Type B pancreatic cell (in vitro differentiated cells): Measurements from ENCODE around the gene FN3KRP. TPM values are rescaled to one million over a fixed set of nuclear protein-coding genes. Genes with fewer than 3 reads are reported as not detected.
A peak's percentile ranks its signal among the peaks of the same experiment; 100 is the strongest.

Experiments
- DNase-seq: peaks from one replicate; pipeline ENCODE4 v3.0.0; 2021; ENCODE audit warnings: mixed read lengths; ENCODE audit not compliant: unreplicated experiment; ENCODE audit errors: extremely low spot score
- H3K27ac Mint-ChIP-seq: 2 replicates; pipeline ENCODE4 v1.8.0; 2021; ENCODE audit warnings: mild to moderate bottlenecking, mixed read lengths
- H3K27me3 Mint-ChIP-seq: 2 replicates; pipeline ENCODE4 v1.8.0; 2021; ENCODE audit warnings: mixed read lengths
- H3K36me3 Mint-ChIP-seq: 2 replicates; pipeline ENCODE4 v1.8.0; 2021; ENCODE audit warnings: mixed read lengths
- H3K4me1 Mint-ChIP-seq: one replicate; pipeline ENCODE4 v1.8.0; 2021; ENCODE audit warnings: mixed read lengths; ENCODE audit not compliant: unreplicated experiment
- H3K4me3 Mint-ChIP-seq: 2 replicates; pipeline ENCODE4 v1.8.0; 2021; ENCODE audit warnings: mild to moderate bottlenecking, mixed read lengths
- H3K9me3 Mint-ChIP-seq: 2 replicates; pipeline ENCODE4 v1.8.0; 2021; ENCODE audit warnings: mixed read lengths
- total RNA-seq: library from RNA; stranded (reverse); gene quantifications from 2 replicates; pipeline ENCODE4 v1.2.1, GENCODE V29; 2021; ENCODE audit warnings: low replicate concordance
- TF ChIP-seq, protein P1 (sequence below): fragments of 200-600 bp; sonication (generic); conservative IDR thresholded peaks from 2 replicates; pipeline ENCODE4 v1.5.0; 2021; ENCODE audit warnings: antibody characterized with exemption, mild to moderate bottlenecking

The FN3KRP gene
- total RNA-seq, 1 donor from 2014 or later: 36.5 TPM

DNA sequence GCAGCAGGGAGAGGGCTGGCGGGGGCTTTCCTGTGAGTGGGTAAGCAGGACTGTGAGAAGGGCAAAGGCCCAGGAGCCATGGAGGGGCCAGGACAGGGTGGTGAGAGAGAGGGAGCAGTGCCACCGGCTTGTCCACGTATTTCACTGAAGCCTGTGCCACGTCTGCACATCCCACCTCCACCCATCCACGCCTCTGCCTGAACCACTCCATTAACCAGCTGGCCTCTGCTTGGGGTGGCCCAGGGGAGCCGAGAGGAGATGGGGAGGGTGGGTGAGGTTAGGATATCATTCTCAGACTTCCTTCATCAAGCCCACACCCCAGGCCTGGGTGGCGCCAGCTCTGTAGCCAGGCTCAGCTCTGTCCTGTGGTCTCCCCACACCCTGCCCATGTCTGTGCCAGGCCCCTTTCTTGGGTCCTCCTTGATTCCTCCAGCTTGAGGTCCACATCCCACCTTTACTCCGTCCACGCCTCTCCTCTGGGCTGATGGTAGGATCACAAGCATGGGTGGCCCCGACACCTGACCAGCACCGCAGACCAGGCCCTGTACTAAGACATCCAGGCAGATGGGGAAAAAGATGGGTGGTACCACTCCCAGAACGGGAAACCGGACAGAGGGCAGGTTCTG lies 15.7 kb downstream of the FN3KRP start:
- TF ChIP-seq, protein P1, sequence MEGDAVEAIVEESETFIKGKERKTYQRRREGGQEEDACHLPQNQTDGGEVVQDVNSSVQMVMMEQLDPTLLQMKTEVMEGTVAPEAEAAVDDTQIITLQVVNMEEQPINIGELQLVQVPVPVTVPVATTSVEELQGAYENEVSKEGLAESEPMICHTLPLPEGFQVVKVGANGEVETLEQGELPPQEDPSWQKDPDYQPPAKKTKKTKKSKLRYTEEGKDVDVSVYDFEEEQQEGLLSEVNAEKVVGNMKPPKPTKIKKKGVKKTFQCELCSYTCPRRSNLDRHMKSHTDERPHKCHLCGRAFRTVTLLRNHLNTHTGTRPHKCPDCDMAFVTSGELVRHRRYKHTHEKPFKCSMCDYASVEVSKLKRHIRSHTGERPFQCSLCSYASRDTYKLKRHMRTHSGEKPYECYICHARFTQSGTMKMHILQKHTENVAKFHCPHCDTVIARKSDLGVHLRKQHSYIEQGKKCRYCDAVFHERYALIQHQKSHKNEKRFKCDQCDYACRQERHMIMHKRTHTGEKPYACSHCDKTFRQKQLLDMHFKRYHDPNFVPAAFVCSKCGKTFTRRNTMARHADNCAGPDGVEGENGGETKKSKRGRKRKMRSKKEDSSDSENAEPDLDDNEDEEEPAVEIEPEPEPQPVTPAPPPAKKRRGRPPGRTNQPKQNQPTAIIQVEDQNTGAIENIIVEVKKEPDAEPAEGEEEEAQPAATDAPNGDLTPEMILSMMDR: no peak
- Mint-ChIP-seq H3K27me3 (no peaks in the 10 kb centered on the region), H3K9me3 (no peaks in the 10 kb centered on the region), H3K36me3 (peaks cover 15% of the 10 kb centered on the region), H3K4me3 (no peak overlapping the region), H3K4me1 (no peaks in the 10 kb centered on the region), H3K27ac (no peak overlapping the region)
- no peak for DNase-seq

DNA sequence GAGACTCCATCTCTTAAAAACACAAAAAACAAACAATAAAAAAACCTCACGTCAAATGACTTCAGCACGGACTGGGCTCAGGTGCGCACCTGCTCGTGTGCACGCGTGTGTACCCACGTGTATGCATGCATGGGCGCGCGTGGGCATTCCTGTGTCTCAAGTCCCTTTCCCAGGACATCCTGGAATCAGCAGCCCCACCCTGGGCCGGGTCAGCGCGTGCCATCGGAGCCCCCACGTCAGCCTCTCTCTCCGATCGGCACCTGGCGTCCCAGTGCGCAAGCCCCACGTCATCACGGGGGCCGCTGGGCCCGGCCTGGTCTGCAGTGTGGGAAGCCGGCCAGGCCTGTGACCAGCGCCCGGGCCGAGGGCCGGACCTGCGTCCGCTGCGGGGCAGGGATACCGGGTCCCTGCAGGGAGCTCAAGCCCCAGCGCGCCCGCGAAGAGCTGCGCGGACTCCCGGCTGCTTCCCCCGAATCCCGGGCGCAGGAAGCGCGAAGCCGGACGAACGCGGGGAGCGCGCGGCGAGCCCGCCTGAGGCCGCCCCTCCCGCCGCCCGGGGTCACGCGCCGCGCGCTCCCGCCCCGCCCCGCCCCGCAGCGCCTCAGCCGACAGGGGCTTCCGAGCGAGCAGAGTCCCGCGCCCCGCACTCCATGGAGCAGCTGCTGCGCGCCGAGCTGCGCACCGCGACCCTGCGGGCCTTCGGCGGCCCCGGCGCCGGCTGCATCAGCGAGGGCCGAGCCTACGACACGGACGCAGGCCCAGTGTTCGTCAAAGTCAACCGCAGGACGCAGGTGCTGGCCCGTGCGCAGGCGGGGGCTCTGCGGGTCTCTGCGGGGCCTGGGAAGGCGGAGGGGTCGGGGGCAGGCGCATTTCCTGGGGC lies 18.7 kb downstream of the FN3KRP start, which contains the start of gene FN3K:
TSS of gene FN3K (plus strand) at position 629 of the 880 bp plus-strand sequence. CDS start at position 651, 22 bp downstream.
- H3K36me3 Mint-ChIP-seq: peaks cover 18% of the 10 kb centered on the region
- TF ChIP-seq, protein P1: no peak
- no peaks in the 10 kb centered on the region for H3K9me3 Mint-ChIP-seq
- no peak for DNase-seq
- no peaks in the 10 kb centered on the region for H3K4me1 Mint-ChIP-seq
- H3K27me3 Mint-ChIP-seq: no peaks in the 10 kb centered on the region
- peak within 1 kb of the TSS; percentile 48 for H3K27ac Mint-ChIP-seq
- peak within 1 kb of the TSS; percentile 84 for H3K4me3 Mint-ChIP-seq

DNA sequence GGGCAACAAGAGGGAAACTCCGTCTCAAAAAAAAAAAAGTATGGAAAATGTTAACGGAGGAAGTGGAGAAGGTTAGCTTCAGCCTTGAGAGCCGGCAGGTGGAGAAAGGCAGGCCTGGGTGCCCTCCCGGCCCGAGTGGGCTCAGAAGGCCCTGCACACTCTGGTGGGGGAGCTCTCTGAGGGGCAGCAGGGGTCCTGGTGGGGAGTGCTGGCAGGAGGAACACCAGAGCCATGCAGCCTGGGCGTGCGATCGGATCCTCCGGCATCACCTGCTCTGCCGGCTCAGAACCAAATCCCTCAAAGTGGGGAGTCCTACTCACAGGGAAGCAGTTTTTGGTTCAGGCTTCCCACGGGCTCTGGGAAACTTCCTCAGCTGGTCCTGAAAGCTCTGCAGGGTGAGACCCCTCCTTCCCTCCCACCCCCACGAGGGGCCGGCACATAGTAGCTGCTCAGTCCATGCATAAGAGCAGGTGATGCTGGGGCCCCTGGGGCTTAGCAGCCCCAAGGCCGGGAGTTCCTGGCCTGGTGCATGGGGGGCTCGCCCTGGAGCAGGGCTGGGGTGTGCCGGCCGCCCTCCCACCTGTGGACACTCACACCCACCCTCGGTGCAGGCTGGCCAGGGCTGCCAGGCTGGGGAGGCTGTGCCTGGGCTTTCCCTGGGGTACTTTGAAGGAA lies 20.1 kb downstream of the FN3KRP start:
- peak overlapping the region; percentile 84 for H3K4me3 Mint-ChIP-seq
- H3K4me1 Mint-ChIP-seq: no peaks in the 10 kb centered on the region
- TF ChIP-seq, protein P1: no peak
- no peaks in the 10 kb centered on the region for H3K27me3 Mint-ChIP-seq
- no peaks in the 10 kb centered on the region for H3K9me3 Mint-ChIP-seq
- H3K36me3 Mint-ChIP-seq: peaks cover 31% of the 10 kb centered on the region
- H3K27ac Mint-ChIP-seq: peak overlapping the region; percentile 48
- no peak for DNase-seq

DNA sequence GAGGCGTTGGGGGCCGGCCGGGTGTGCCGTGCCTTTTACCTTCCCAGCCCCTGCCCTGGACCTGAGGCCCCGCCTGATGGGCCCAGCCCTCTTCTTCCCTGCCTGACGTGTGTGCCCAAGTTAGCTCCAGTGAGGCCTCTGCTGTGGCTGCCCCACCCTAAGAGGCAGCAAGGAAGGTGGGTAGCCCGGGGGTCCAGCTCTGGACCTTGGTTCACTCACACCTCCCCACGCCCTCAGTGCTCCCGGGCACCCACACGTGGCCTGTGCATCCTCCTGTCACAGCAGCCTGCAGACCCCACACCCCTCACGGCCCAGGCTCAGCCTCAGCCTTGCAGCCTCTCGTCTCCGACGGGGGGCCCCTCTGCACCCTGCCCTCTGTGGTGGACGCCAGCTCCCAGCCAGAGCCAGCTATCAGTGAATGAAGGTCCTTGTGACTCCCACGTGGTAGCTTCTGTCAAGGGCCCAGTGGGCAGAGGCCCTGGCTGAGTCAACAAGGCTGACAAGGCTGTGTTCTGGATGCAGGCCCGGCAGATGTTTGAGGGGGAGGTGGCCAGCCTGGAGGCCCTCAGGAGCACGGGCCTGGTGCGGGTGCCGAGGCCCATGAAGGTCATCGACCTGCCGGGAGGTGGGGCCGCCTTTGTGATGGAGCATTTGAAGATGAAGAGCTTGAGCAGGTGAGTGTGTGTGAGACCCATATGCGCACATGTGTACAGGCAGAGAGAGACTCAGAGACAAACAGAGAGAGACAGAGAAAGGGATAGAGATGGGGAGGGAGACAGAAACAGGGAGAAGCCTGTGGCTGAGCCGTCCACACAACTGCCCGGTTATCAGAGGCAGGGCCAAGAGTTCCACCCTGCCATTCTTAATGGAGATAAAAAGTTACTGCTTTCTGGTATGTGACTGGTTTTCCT lies 21.7 kb downstream of the FN3KRP start:
- no peak for DNase-seq
- peaks cover 36% of the 10 kb centered on the region for H3K36me3 Mint-ChIP-seq
- no peaks in the 10 kb centered on the region for H3K27me3 Mint-ChIP-seq
- no peak overlapping the region for H3K27ac Mint-ChIP-seq
- H3K4me3 Mint-ChIP-seq: peak overlapping the region; percentile 23
- H3K9me3 Mint-ChIP-seq: no peaks in the 10 kb centered on the region
- TF ChIP-seq, protein P1: no peak
- H3K4me1 Mint-ChIP-seq: no peaks in the 10 kb centered on the region
